ENCODE measurements around the gene TCF12. TPM values are rescaled to one million over a fixed set of nuclear protein-coding genes. Genes with fewer than 3 reads are reported as not detected.

TCF12 gene
- total RNA-seq, 1 donor from 2014 or later = 112 TPM

DNA sequence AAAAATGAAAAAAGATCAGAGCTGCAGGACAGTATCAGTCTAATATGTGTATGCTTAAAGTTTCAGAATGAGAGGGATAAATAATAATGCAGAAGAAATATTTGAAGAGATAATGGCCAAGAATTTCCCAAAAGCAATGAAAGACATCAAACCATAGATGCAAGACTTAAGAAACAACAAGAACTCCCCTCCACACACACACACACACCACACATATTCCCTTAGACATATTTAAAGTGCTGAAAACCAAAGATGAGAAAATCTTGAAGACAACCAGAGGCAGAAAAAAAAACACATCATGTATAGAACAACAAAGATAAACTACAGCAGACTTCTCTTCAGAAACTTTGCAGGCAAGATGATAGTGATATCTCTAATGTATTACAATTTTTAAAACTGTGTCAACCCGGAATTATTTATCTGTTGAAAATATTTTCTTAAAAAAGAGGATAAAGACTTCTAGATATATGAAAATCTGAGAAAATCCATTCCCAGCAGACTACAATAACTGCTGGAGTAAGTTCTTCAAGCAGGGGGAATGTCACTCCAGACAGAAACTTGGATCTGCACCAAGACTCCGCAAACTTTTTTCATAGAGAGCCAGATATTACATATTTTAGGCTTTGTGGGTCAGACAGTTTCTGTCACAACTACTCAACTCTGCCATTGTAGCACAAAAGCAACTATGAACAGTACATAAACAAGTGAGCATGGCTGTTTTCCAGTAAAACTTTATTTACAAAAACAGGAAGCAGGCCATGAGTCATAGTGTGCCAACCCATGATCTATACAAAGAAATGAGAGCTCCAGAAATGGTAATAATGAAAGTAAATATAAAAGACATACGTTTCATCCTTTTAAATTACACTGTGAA, 234.5 kb downstream of the TCF12 start:
- H4K20me1 ChIP-seq (ENCODE audit: insufficient read depth, low read length) = no peaks in the 10 kb centered on the region
- H3K79me2 ChIP-seq (ENCODE audit: insufficient read depth, low read length) = no peaks in the 10 kb centered on the region
- Mint-ChIP-seq H3K4me1 (ENCODE audit: low read depth, unreplicated experiment) (peaks cover 19% of the 10 kb centered on the region), H3K36me3 (ENCODE audit: low read depth, unreplicated experiment) (peaks cover 19% of the 10 kb centered on the region), H3K9me3 (ENCODE audit: unreplicated experiment) (no peaks in the 10 kb centered on the region), H3K27ac (ENCODE audit: unreplicated experiment) (peak overlapping the region; percentile 5), H3K4me3 (ENCODE audit: unreplicated experiment) (no peak overlapping the region), H3K27me3 (ENCODE audit: low read depth, unreplicated experiment) (no peaks in the 10 kb centered on the region)
- peaks cover 18% of the 10 kb centered on the region for H3K4me1 ChIP-seq (ENCODE audit: insufficient read depth, low read length)
- H3K4me2 ChIP-seq (ENCODE audit: low read length) = peak overlapping the region; percentile 51
- H2AFZ ChIP-seq (ENCODE audit: low read depth, low read length) = no peak overlapping the region
- H3K36me3 ChIP-seq (ENCODE audit: insufficient read depth, low read length) = peaks cover 5% of the 10 kb centered on the region
- H3K27ac ChIP-seq (ENCODE audit: low read depth, low read length) = no peak overlapping the region
- peak; percentile 39 for DNase-seq (ENCODE audit: low read depth)
- TF ChIP-seq EZH2 (IDR thresholded peaks at IDR 0.05; ENCODE audit: insufficient read depth, low read length) = no peak
- TF ChIP-seq CTCF (IDR thresholded peaks at IDR 0.05; ENCODE audit: insufficient read depth, low read depth, low read length) = no peak
- H3K27me3 ChIP-seq (ENCODE audit: insufficient read depth, low read length) = no peaks in the 10 kb centered on the region
- H3K4me3 ChIP-seq (ENCODE audit: insufficient read depth, low read depth, low read length) = no peak overlapping the region
- no peaks in the 10 kb centered on the region for H3K9me3 ChIP-seq (ENCODE audit: insufficient read depth, low read depth, low read length)
- no peak for FAIRE-seq
- H3K9ac ChIP-seq (ENCODE audit: low read length) = no peak overlapping the region

GRCh38 chr15:57156210-57156884, 237.9 kb downstream of the TCF12 start:
- Histone ChIP-seq H3K27me3 (ENCODE audit: insufficient read depth, low read length) (no peaks in the 10 kb centered on the region), H3K4me3 (ENCODE audit: insufficient read depth, low read depth, low read length) (no peak overlapping the region), H3K9me3 (ENCODE audit: insufficient read depth, low read depth, low read length) (no peaks in the 10 kb centered on the region), H3K9ac (ENCODE audit: low read length) (no peak overlapping the region), H3K27ac (ENCODE audit: low read depth, low read length) (no peak overlapping the region), H3K4me2 (ENCODE audit: low read length) (no peak overlapping the region), H4K20me1 (ENCODE audit: insufficient read depth, low read length) (peaks cover 7% of the 10 kb centered on the region), H2AFZ (ENCODE audit: low read depth, low read length) (no peak overlapping the region), H3K36me3 (ENCODE audit: insufficient read depth, low read length) (peaks cover 5% of the 10 kb centered on the region), H3K79me2 (ENCODE audit: insufficient read depth, low read length) (peaks cover 4% of the 10 kb centered on the region), H3K4me1 (ENCODE audit: insufficient read depth, low read length) (peaks cover 15% of the 10 kb centered on the region)
- Mint-ChIP-seq H3K4me1 (ENCODE audit: low read depth, unreplicated experiment) (peaks cover 14% of the 10 kb centered on the region), H3K36me3 (ENCODE audit: low read depth, unreplicated experiment) (peaks cover 14% of the 10 kb centered on the region), H3K9me3 (ENCODE audit: unreplicated experiment) (no peaks in the 10 kb centered on the region), H3K27ac (ENCODE audit: unreplicated experiment) (no peak overlapping the region), H3K4me3 (ENCODE audit: unreplicated experiment) (no peak overlapping the region), H3K27me3 (ENCODE audit: low read depth, unreplicated experiment) (no peaks in the 10 kb centered on the region)
- DNase-seq (ENCODE audit: low read depth) (peak; percentile 16), FAIRE-seq (no peak)
- no peak for TF ChIP-seq EZH2 (IDR thresholded peaks at IDR 0.05; ENCODE audit: insufficient read depth, low read length)
- TF ChIP-seq CTCF (IDR thresholded peaks at IDR 0.05; ENCODE audit: insufficient read depth, low read depth, low read length) = no peak
